ENCODE results near the gene ZC3H11A. TPM values are rescaled to one million over a fixed set of nuclear protein-coding genes. Genes with fewer than 3 reads are reported as not detected.

ZC3H11A gene
- total RNA-seq, 4 donors from 2014 or later = 55.5 to 97.8 (median 72.8) TPM

- Histone ChIP-seq H3K27me3 (no peaks in the 10 kb centered on the region), H3K4me3 (peak within 1 kb of the TSS; percentile 8 to 49 (median 26)), H3K36me3 (no peaks in the 10 kb centered on the region), H3K9me3 (no peaks in the 10 kb centered on the region), H3K4me1 (peaks cover 8 to 33% (median 22%) of the 10 kb centered on the region in 3 donors), H3K27ac (peak within 1 kb of the TSS; percentile 52 to 71 (median 68))
- 72 to 75% methylated on average over 13 to 16 of the region's 16 CpGs for WGBS, 2 donors
- DNase-seq = no peak
- TF ChIP-seq POLR2A (IDR thresholded peaks at IDR 0.05) (peak in 2 of 4 donors; percentile 59 to 66), CTCF (IDR thresholded peaks at IDR 0.05) (no peak)
- intact Hi-C loops (cut with DNase I) = no loop called here
These were observed 30.2 kb upstream of the ZC3H11A start, which contains the start of gene LAX1 for GRCh38 chr1:203765029-203765837. LAX1 (plus strand) TSS chr1:203765183; CDS start chr1:203765566, 383 bp downstream.

GRCh38 chr1:203768256-203768655, 27.2 kb upstream of the ZC3H11A start:
- H3K4me1 ChIP-seq = peaks cover 8 to 52% (median 30%) of the 10 kb centered on the region in 3 donors
- no peak overlapping the region for H3K4me3 ChIP-seq
- no peak for DNase-seq
- TF ChIP-seq CTCF (IDR thresholded peaks at IDR 0.05) (no peak), POLR2A (IDR thresholded peaks at IDR 0.05) (no peak)
- no peaks in the 10 kb centered on the region for H3K27me3 ChIP-seq
- peak overlapping the region; percentile 50 to 80 (median 69) for H3K27ac ChIP-seq
- no peaks in the 10 kb centered on the region for H3K36me3 ChIP-seq
- H3K9me3 ChIP-seq = no peaks in the 10 kb centered on the region
- intact Hi-C loops (cut with DNase I) = no loop called here
- WGBS, 2 donors = 47 to 64% methylated on average over 6 of the region's 6 CpGs

GRCh38 chr1:203769505-203770343, 25.7 kb upstream of the ZC3H11A start:
- WGBS, 2 donors = 34 to 38% methylated on average over 12 of the region's 15 CpGs
- Histone ChIP-seq H3K4me3 (peak overlapping the region in 3 of 4 donors; percentile 2 to 47 (median 11)), H3K4me1 (peaks cover 8 to 48% (median 30%) of the 10 kb centered on the region in 3 donors), H3K27ac (peak overlapping the region; percentile 68 to 86 (median 75)), H3K27me3 (no peaks in the 10 kb centered on the region), H3K9me3 (no peaks in the 10 kb centered on the region), H3K36me3 (no peaks in the 10 kb centered on the region)
- intact Hi-C loops (cut with DNase I) = no loop called here
- no peak for DNase-seq
- TF ChIP-seq CTCF (IDR thresholded peaks at IDR 0.05) (no peak), POLR2A (IDR thresholded peaks at IDR 0.05) (no peak)

- no peak for DNase-seq
- Histone ChIP-seq H3K27ac (peak overlapping the region in 3 of 4 donors; percentile 7 to 32 (median 10)), H3K4me3 (no peak overlapping the region), H3K36me3 (no peaks in the 10 kb centered on the region), H3K9me3 (no peaks in the 10 kb centered on the region), H3K27me3 (no peaks in the 10 kb centered on the region), H3K4me1 (peaks cover 8 to 48% (median 30%) of the 10 kb centered on the region in 3 donors)
- intact Hi-C loops (cut with DNase I) = no loop called here
- WGBS, 2 donors = 55 to 72% methylated on average over 7 of the region's 7 CpGs
- no peak for TF ChIP-seq CTCF (IDR thresholded peaks at IDR 0.05)
- no peak for TF ChIP-seq POLR2A (IDR thresholded peaks at IDR 0.05)
These were observed 23.5 kb upstream of the ZC3H11A start for GRCh38 chr1:203771901-203772301.
